RWPE2 (cell line): Measurements from ENCODE around the gene UBE2G2.

Experiments used
- ATAC-seq: fragments of 200-7000 bp; cut with Tn5 transposase; 3 replicates; pipeline ENCODE4 v1.9.1; 2021; ENCODE audit warnings: low read depth
- DNase-seq: peaks from one replicate; pipeline ENCODE4 v3.0.0-alpha.2; 2020; ENCODE audit warnings: low spot score
- H3K27ac ChIP-seq: fragments of 450-650 bp; 2 replicates; pipeline ENCODE4 v1.5.1; 2017; ENCODE audit warnings: mild to moderate bottlenecking; ENCODE audit not compliant: poor library complexity, severe bottlenecking
- H3K27me3 ChIP-seq: fragments of 250-450 bp; sonication (Bioruptor Pico); 2 replicates; pipeline ENCODE4 v1.5.1; 2021; ENCODE audit warnings: mild to moderate bottlenecking, moderate library complexity; ENCODE audit not compliant: insufficient read depth, poor library complexity, severe bottlenecking
- H3K36me3 ChIP-seq: fragments of 250-450 bp; sonication (Bioruptor Pico); 2 replicates; pipeline ENCODE4 v1.5.1; 2020; ENCODE audit warnings: low read depth, mild to moderate bottlenecking, moderate library complexity
- H3K4me1 ChIP-seq: fragments of 250-450 bp; sonication (Bioruptor Pico); 2 replicates; pipeline ENCODE4 v1.5.1; 2021; ENCODE audit warnings: mild to moderate bottlenecking, moderate library complexity; ENCODE audit not compliant: insufficient read depth, poor library complexity, severe bottlenecking
- H3K4me3 ChIP-seq: fragments of 250-450 bp; sonication (Bioruptor Pico); 2 replicates; pipeline ENCODE4 v1.5.1; 2021; ENCODE audit warnings: mild to moderate bottlenecking, moderate library complexity; ENCODE audit not compliant: severe bottlenecking
- H3K9me3 ChIP-seq: fragments of 250-450 bp; sonication (Bioruptor Pico); 2 replicates; pipeline ENCODE4 v1.5.1; 2021; ENCODE audit warnings: mild to moderate bottlenecking, moderate library complexity; ENCODE audit not compliant: severe bottlenecking
- CTCF ChIP-seq: fragments of 450-650 bp; IDR thresholded peaks from one replicate; pipeline ENCODE4 v1.5.1; 2017; ENCODE audit warnings: mild to moderate bottlenecking, moderate library complexity; ENCODE audit not compliant: poor library complexity, severe bottlenecking

Gene UBE2G2

GRCh38 chr21:44729336-44730027 is 72.1 kb downstream of the UBE2G2 start:
- no peak for DNase-seq
- Histone ChIP-seq H3K36me3 (no peaks in the 10 kb centered on the region), H3K27ac (no peak overlapping the region), H3K4me1 (no peaks in the 10 kb centered on the region), H3K9me3 (no peaks in the 10 kb centered on the region), H3K4me3 (no peak overlapping the region), H3K27me3 (peaks cover 24% of the 10 kb centered on the region)
- TF ChIP-seq CTCF: no peak
- no peak for ATAC-seq

GRCh38 chr21:44728716-44729115 is 72.9 kb downstream of the UBE2G2 start:
- Histone ChIP-seq H3K4me1 (no peaks in the 10 kb centered on the region), H3K27me3 (peaks cover 31% of the 10 kb centered on the region), H3K36me3 (no peaks in the 10 kb centered on the region), H3K4me3 (no peak overlapping the region), H3K9me3 (no peaks in the 10 kb centered on the region), H3K27ac (no peak overlapping the region)
- no peak for TF ChIP-seq CTCF
- no peak for ATAC-seq
- no peak for DNase-seq

GRCh38 chr21:44727757-44728156 is 73.9 kb downstream of the UBE2G2 start:
- Histone ChIP-seq H3K4me1 (no peaks in the 10 kb centered on the region), H3K27me3 (peaks cover 41% of the 10 kb centered on the region), H3K36me3 (no peaks in the 10 kb centered on the region), H3K27ac (no peak overlapping the region), H3K9me3 (no peaks in the 10 kb centered on the region), H3K4me3 (no peak overlapping the region)
- ATAC-seq: no peak
- no peak for DNase-seq
- no peak for TF ChIP-seq CTCF

- H3K4me3 ChIP-seq: no peak overlapping the region
- peaks cover 45% of the 10 kb centered on the region for H3K27me3 ChIP-seq
- DNase-seq (no peak), ATAC-seq (no peak)
- H3K9me3 ChIP-seq: no peaks in the 10 kb centered on the region
- no peak for TF ChIP-seq CTCF
- no peak overlapping the region for H3K27ac ChIP-seq
- H3K36me3 ChIP-seq: no peaks in the 10 kb centered on the region
- H3K4me1 ChIP-seq: no peaks in the 10 kb centered on the region
These were observed 74.3 kb downstream of the UBE2G2 start for GRCh38 chr21:44727321-44727720.

- Histone ChIP-seq H3K4me1 (no peaks in the 10 kb centered on the region), H3K27me3 (peaks cover 45% of the 10 kb centered on the region), H3K4me3 (no peak overlapping the region), H3K9me3 (no peaks in the 10 kb centered on the region), H3K27ac (no peak overlapping the region), H3K36me3 (no peaks in the 10 kb centered on the region)
- ATAC-seq (no peak), DNase-seq (no peak)
- no peak for TF ChIP-seq CTCF
These were observed 74.8 kb downstream of the UBE2G2 start for GRCh38 chr21:44726826-44727225.
